DOHH2 (cell line): ENCODE data around the gene CCBE1.

Source experiments
- H3F3A ChIP-seq: fragments of 200-600 bp; sonication (generic), shearing (Covaris generic); 2 replicates; pipeline ENCODE4 v1.6.0; 2016; ENCODE audit warnings: antibody characterized with exemption, mild to moderate bottlenecking; ENCODE audit not compliant: control insufficient read depth, insufficient read depth
- H3K27ac ChIP-seq: fragments of 200-600 bp; sonication (generic); 2 replicates; pipeline ENCODE4 v1.5.1; 2014; ENCODE audit warnings: low read depth, mild to moderate bottlenecking, low read length, moderate library complexity
- H3K27me3 ChIP-seq: fragments of 200-600 bp; sonication (generic); 2 replicates; pipeline ENCODE4 v1.6.1; 2014; ENCODE audit warnings: mild to moderate bottlenecking, low read length, mixed read lengths; ENCODE audit not compliant: control insufficient read depth
- H3K36me3 ChIP-seq: fragments of 200-600 bp; sonication (generic); 2 replicates; pipeline ENCODE4 v1.6.1; 2014; ENCODE audit warnings: mild to moderate bottlenecking, low read length, moderate library complexity, mixed read lengths; ENCODE audit not compliant: control insufficient read depth
- H3K4me1 ChIP-seq: fragments of 200-600 bp; sonication (generic); 2 replicates; pipeline ENCODE4 v1.6.1; 2014; ENCODE audit warnings: mild to moderate bottlenecking, low read length, mixed read lengths; ENCODE audit not compliant: control insufficient read depth
- H3K4me2 ChIP-seq: fragments of 200-600 bp; sonication (generic); 2 replicates; pipeline ENCODE4 v1.6.0; 2014; ENCODE audit warnings: mild to moderate bottlenecking, low read length, moderate library complexity
- H3K4me3 ChIP-seq: fragments of 200-600 bp; sonication (generic); 2 replicates; pipeline ENCODE4 v1.5.1; 2014; ENCODE audit warnings: mild to moderate bottlenecking, low read length, mixed read lengths
- H3K79me2 ChIP-seq: fragments of 200-600 bp; sonication (generic); 2 replicates; pipeline ENCODE4 v1.6.1; 2014; ENCODE audit warnings: mild to moderate bottlenecking, low read length, mixed read lengths; ENCODE audit not compliant: control insufficient read depth
- H3K9me2 ChIP-seq: fragments of 200-600 bp; sonication (generic); replicated peaks from 2 replicates; pipeline ENCODE4 v1.6.1; 2014; ENCODE audit warnings: mild to moderate bottlenecking, low read length, mixed read lengths; ENCODE audit not compliant: control insufficient read depth
- H3K9me3 ChIP-seq: fragments of 200-600 bp; sonication (generic); 2 replicates; pipeline ENCODE4 v1.6.1; 2014; ENCODE audit warnings: antibody characterized with exemption, low read length, mixed read lengths; ENCODE audit not compliant: control insufficient read depth, insufficient read depth
- H4K20me1 ChIP-seq: fragments of 200-600 bp; sonication (generic); 2 replicates; pipeline ENCODE4 v1.6.0; 2014; ENCODE audit warnings: low read depth, mild to moderate bottlenecking, antibody characterized with exemption, low read length, moderate library complexity; ENCODE audit not compliant: control insufficient read depth, insufficient read depth
- EZH2phosphoT487 ChIP-seq: fragments of 200-600 bp; sonication (generic); IDR thresholded peaks from 2 replicates; pipeline ENCODE4 v1.6.1; 2017; ENCODE audit warnings: borderline replicate concordance, mild to moderate bottlenecking, antibody characterized with exemption, low read length, moderate library complexity, mixed read lengths
- TF ChIP-seq, protein P1 (sequence below): fragments of 200-600 bp; sonication (generic); IDR thresholded peaks from one replicate; pipeline ENCODE4 v1.5.1; 2014; ENCODE audit warnings: antibody characterized with exemption, mild to moderate bottlenecking, low read depth, low read length; ENCODE audit not compliant: poor library complexity, severe bottlenecking

The CCBE1 gene

DNA sequence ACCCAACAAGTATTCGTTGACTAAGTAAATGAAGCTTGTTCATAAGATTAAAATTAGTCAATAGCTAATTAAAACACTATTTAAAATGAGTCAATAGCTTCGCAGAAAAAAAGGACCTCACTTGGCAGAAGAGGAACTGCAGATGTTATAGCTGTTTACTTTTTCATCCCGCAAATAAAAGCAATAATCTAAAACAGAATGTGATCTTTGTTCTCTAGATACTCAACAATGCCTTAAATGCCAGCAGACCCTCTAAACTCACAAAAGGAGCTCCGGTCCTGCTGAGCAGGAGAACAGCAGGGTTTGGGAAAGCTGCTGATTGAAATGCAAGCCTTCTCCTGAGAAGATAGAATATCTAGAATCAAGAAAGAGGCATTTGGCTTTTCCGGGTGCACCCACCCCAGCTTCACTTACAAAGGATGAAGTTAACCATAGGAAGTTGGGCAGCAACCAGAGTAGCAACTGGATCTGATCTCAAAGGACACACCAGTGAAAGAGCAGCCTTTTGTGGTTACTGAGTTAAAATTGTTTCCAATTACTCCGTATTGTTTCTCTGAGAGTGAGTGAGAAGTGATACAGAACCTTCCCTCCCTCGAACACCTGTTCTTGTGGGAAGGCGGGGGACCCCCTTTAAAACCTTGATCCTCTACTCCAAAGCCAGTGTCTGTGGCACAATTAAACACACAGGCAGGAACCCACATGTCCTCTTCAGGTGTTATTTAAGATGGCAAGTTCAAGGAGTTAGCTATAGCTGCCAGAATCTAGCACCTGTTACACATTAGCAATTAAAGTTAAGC, 6.8 kb downstream of the CCBE1 start:
- H3K4me1 ChIP-seq, result no peaks in the 10 kb centered on the region
- no peaks in the 10 kb centered on the region for H3K36me3 ChIP-seq
- H3K27ac ChIP-seq, result no peak overlapping the region
- H3K27me3 ChIP-seq, result peaks cover 25% of the 10 kb centered on the region
- TF ChIP-seq, protein P1, sequence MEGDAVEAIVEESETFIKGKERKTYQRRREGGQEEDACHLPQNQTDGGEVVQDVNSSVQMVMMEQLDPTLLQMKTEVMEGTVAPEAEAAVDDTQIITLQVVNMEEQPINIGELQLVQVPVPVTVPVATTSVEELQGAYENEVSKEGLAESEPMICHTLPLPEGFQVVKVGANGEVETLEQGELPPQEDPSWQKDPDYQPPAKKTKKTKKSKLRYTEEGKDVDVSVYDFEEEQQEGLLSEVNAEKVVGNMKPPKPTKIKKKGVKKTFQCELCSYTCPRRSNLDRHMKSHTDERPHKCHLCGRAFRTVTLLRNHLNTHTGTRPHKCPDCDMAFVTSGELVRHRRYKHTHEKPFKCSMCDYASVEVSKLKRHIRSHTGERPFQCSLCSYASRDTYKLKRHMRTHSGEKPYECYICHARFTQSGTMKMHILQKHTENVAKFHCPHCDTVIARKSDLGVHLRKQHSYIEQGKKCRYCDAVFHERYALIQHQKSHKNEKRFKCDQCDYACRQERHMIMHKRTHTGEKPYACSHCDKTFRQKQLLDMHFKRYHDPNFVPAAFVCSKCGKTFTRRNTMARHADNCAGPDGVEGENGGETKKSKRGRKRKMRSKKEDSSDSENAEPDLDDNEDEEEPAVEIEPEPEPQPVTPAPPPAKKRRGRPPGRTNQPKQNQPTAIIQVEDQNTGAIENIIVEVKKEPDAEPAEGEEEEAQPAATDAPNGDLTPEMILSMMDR, result no peak
- no peak for TF ChIP-seq EZH2phosphoT487
- no peaks in the 10 kb centered on the region for H3K9me3 ChIP-seq
- no peaks in the 10 kb centered on the region for H4K20me1 ChIP-seq
- no peaks in the 10 kb centered on the region for H3K79me2 ChIP-seq
- no peak overlapping the region for H3K4me2 ChIP-seq
- H3K9me2 ChIP-seq, result no peaks in the 10 kb centered on the region
- no peak overlapping the region for H3K4me3 ChIP-seq
- H3F3A ChIP-seq, result no peaks in the 10 kb centered on the region

DNA sequence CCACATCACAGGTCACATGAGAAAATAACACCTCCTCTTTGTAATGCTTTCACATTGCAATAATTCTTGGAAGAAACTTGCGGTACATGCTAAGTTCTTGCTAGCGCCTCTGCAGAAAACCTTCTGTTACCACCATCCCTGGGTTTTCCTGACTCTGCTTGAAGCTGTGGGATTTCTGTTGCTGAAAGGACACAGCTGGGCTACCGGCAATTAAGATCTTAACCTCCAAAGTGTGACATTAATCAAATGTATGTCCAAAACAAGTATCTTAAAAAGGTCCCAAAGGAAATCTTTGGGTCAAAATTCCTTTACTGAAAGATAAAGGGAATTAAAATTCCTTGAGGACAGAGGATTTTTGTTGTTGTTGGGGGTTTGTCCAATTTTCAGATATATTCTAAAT, 7.5 kb downstream of the CCBE1 start:
- no peaks in the 10 kb centered on the region for H3K9me2 ChIP-seq
- no peaks in the 10 kb centered on the region for H3K9me3 ChIP-seq
- H3K27ac ChIP-seq, result no peak overlapping the region
- no peak for TF ChIP-seq EZH2phosphoT487
- TF ChIP-seq, protein P1, result no peak
- H3K36me3 ChIP-seq, result no peaks in the 10 kb centered on the region
- no peaks in the 10 kb centered on the region for H3F3A ChIP-seq
- no peak overlapping the region for H3K4me2 ChIP-seq
- no peaks in the 10 kb centered on the region for H3K4me1 ChIP-seq
- H4K20me1 ChIP-seq, result no peaks in the 10 kb centered on the region
- no peaks in the 10 kb centered on the region for H3K79me2 ChIP-seq
- peaks cover 21% of the 10 kb centered on the region for H3K27me3 ChIP-seq
- H3K4me3 ChIP-seq, result no peak overlapping the region

DNA sequence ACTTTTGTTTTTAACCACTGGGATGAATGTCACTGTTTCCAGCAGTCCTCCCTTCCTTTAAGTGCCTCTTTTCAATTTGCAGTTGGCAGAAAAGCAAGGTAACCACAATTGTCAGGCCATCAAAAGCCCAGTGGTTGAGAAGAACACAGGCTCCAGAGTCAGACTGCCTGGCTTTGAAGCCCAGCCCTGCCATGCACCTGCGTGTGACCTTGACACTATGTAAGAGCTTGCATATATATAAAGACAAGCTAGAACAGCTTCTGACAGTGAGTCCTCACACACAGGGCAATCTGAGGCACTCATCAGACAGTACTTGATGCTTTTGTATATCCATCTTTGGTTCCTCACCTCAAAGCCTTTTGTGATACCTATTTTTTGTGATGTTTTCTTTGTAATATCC, 11.0 kb downstream of the CCBE1 start:
- Histone ChIP-seq H3F3A (no peaks in the 10 kb centered on the region), H3K27me3 (peaks cover 18% of the 10 kb centered on the region)

More for the DNA sequence above, 11.0 kb downstream of the CCBE1 start:
- H3K4me2 ChIP-seq, result no peak overlapping the region
- no peak overlapping the region for H3K27ac ChIP-seq
- no peaks in the 10 kb centered on the region for H3K9me3 ChIP-seq
- TF ChIP-seq EZH2phosphoT487, result no peak
- TF ChIP-seq, protein P1, result no peak
- H3K9me2 ChIP-seq, result no peaks in the 10 kb centered on the region
- no peak overlapping the region for H3K4me3 ChIP-seq
- no peaks in the 10 kb centered on the region for H3K36me3 ChIP-seq
- H3K79me2 ChIP-seq, result no peaks in the 10 kb centered on the region
- no peaks in the 10 kb centered on the region for H4K20me1 ChIP-seq
- H3K4me1 ChIP-seq, result no peaks in the 10 kb centered on the region
